A673 (cell line): ENCODE measurements around the gene PLXNA1. TPM values are rescaled to one million over a fixed set of nuclear protein-coding genes. Genes with fewer than 3 reads are reported as not detected.
A peak's percentile ranks its signal among the peaks of the same experiment; 100 is the strongest.

ENCODE experiments used
- BruUV-seq: library from RNA; stranded (reverse); fragments of 400-500 nt; replicated peaks from 2 replicates; lab custom pipeline; 2021; lab: Mats Ljungman, UMichigan
- CTCF ChIA-PET: fragments of 300-600 bp; sonication (Branson Sonifier 250); formaldehyde crosslinking; loops from one replicate; lab custom pipeline; 2022; ENCODE audit warnings: antibody characterized with exemption; lab: Charles Lee
- POLR2A ChIA-PET: fragments of 300-600 bp; sonication (Branson Sonifier 250); formaldehyde crosslinking; loops from one replicate; lab custom pipeline; 2022; ENCODE audit warnings: antibody characterized with exemption; ENCODE audit not compliant: low non-redundant PET; lab: Charles Lee
- DNase-seq: peaks from one replicate; pipeline ENCODE4 v3.0.0-alpha.2; 2015; ENCODE audit warnings: low spot score
- H3K27ac ChIP-seq: fragments of 200-600 bp; sonication (generic); 2 replicates; pipeline ENCODE4 v1.5.1; 2016; ENCODE audit warnings: mixed run types, low read depth, mild to moderate bottlenecking, mixed read lengths, antibody characterized with exemption, low read length; ENCODE audit not compliant: poor library complexity, severe bottlenecking
- H3K27me3 ChIP-seq: fragments of 200-600 bp; sonication (generic); replicated peaks from 2 replicates; pipeline ENCODE4 v1.6.1; 2017; ENCODE audit warnings: mixed run types, low read depth, mild to moderate bottlenecking, mixed read lengths, antibody characterized with exemption, low read length; ENCODE audit not compliant: insufficient read depth, poor library complexity
- H3K36me3 ChIP-seq: fragments of 200-600 bp; sonication (generic); 2 replicates; pipeline ENCODE4 v1.6.1; 2016; ENCODE audit warnings: mixed run types, mild to moderate bottlenecking, mixed read lengths, antibody characterized with exemption, low read length; ENCODE audit not compliant: insufficient read depth, poor library complexity, severe bottlenecking
- H3K4me1 ChIP-seq: fragments of 200-600 bp; sonication (generic); 2 replicates; pipeline ENCODE4 v1.6.1; 2017; ENCODE audit warnings: mixed run types, mild to moderate bottlenecking, mixed read lengths, antibody characterized with exemption, low read length; ENCODE audit not compliant: insufficient read depth, poor library complexity, severe bottlenecking
- H3K4me3 ChIP-seq: fragments of 200-600 bp; sonication (generic); 2 replicates; pipeline ENCODE4 v1.5.1; 2016; ENCODE audit warnings: low read depth, mixed run types, mild to moderate bottlenecking, mixed read lengths, low read length; ENCODE audit not compliant: poor library complexity, severe bottlenecking
- H3K9me3 ChIP-seq: fragments of 200-600 bp; sonication (generic); 2 replicates; pipeline ENCODE4 v1.6.1; 2016; ENCODE audit warnings: mixed run types, low read depth, mild to moderate bottlenecking, mixed read lengths, antibody characterized with exemption, low read length; ENCODE audit not compliant: poor library complexity, severe bottlenecking
- CTCF ChIP-seq: fragments of 300-800, 200-600 bp; sonication (generic); conservative IDR thresholded peaks from 2 replicates; pipeline ENCODE4 v1.5.1; 2017; ENCODE audit warnings: low read depth, mild to moderate bottlenecking, antibody characterized with exemption, low read length, moderate library complexity, mixed read lengths
- EZH2 ChIP-seq: fragments of 200-600 bp; sonication (generic); IDR thresholded peaks from 2 replicates; pipeline ENCODE4 v1.6.1; 2017; ENCODE audit warnings: borderline replicate concordance, low read depth, mild to moderate bottlenecking, mixed read lengths, antibody characterized with exemption, low read length; ENCODE audit not compliant: poor library complexity, severe bottlenecking
- intact Hi-C: fragments of 100-400 bp; cut with micrococcal nuclease; formaldehyde crosslinking; loops from one replicate; pipeline ENCODE4 v1.10.0; 2022; ENCODE audit not compliant: unreplicated experiment
- total RNA-seq: library from RNA; stranded (reverse); gene quantifications from 2 replicates; pipeline ENCODE4 v1.2.3, GENCODE V29; 2021

PLXNA1 gene
- total RNA-seq, 1 experiment from 2014 or later = 33.6 TPM

- CTCF ChIA-PET = no interaction called here
- TF ChIP-seq CTCF (no peak), EZH2 (no peak)
- peak overlapping the region; percentile 75 for H3K27ac ChIP-seq
- H3K27me3 ChIP-seq = no peaks in the 10 kb centered on the region
- peaks cover 11% of the 10 kb centered on the region for H3K4me1 ChIP-seq
- H3K9me3 ChIP-seq = no peaks in the 10 kb centered on the region
- POLR2A ChIA-PET = interaction anchor here (0.7 kb wide), 1 partner anchor 79 kb away, joined by 4 read pairs; no protein-coding TSS in a partner anchor
- no peak overlapping the region for H3K4me3 ChIP-seq
- peak; percentile 32 for DNase-seq
- peaks cover 14% of the 10 kb centered on the region for H3K36me3 ChIP-seq
- intact Hi-C loops = no loop called here
- no TSS peak for BruUV-seq
These were observed 28.5 kb downstream of the PLXNA1 start for GRCh38 chr3:127011270-127011992.

GRCh38 chr3:127012091-127012490 is 29.2 kb downstream of the PLXNA1 start:
- TF ChIP-seq CTCF = no peak
- no peak for TF ChIP-seq EZH2
- Histone ChIP-seq H3K36me3 (peaks cover 20% of the 10 kb centered on the region), H3K9me3 (no peaks in the 10 kb centered on the region), H3K4me3 (no peak overlapping the region), H3K27me3 (no peaks in the 10 kb centered on the region), H3K4me1 (peaks cover 11% of the 10 kb centered on the region), H3K27ac (peak overlapping the region; percentile 75)
- POLR2A ChIA-PET = no interaction called here
- no TSS peak for BruUV-seq
- intact Hi-C loops = no loop called here
- CTCF ChIA-PET = no interaction called here
- no peak for DNase-seq

GRCh38 chr3:127013181-127013580 is 30.3 kb downstream of the PLXNA1 start:
- no TSS peak for BruUV-seq
- H3K27ac ChIP-seq = peak overlapping the region; percentile 75
- no peaks in the 10 kb centered on the region for H3K9me3 ChIP-seq
- H3K27me3 ChIP-seq = no peaks in the 10 kb centered on the region
- no peak overlapping the region for H3K4me3 ChIP-seq
- no peak for DNase-seq
- peaks cover 11% of the 10 kb centered on the region for H3K4me1 ChIP-seq
- H3K36me3 ChIP-seq = peaks cover 27% of the 10 kb centered on the region
- TF ChIP-seq CTCF (no peak), EZH2 (no peak)
- ChIA-PET POLR2A (no interaction called here), CTCF (no interaction called here)
- intact Hi-C loops = no loop called here
